ENCODE results near the gene NEK7. TPM values are rescaled to one million over a fixed set of nuclear protein-coding genes. Genes with fewer than 3 reads are reported as not detected.
A peak's percentile ranks its signal among the peaks of the same experiment; 100 is the strongest.

The NEK7 gene
- total and polyA plus RNA-seq, 4 donors, result 20.2 to 95.1 (median 42.8) TPM

- DNase-seq (ENCODE audit: low read depth in 4 of 6, low spot score in 6 of 6), result peak in 5 of 6 donors; percentile 17 to 74 (median 38)
- peak overlapping the region; percentile 88 for H3K4me3 ChIP-seq (ENCODE audit: low read depth, low read length)
- H3K4me1 ChIP-seq (ENCODE audit: control insufficient read depth, insufficient read depth, low read length), result peaks cover 3% of the 10 kb centered on the region
- H3K36me3 ChIP-seq (ENCODE audit: control insufficient read depth, insufficient read depth, low read length), result no peaks in the 10 kb centered on the region
- H3K27ac ChIP-seq (ENCODE audit: low read depth, low read length), result peak overlapping the region; percentile 96
- H3K27me3 ChIP-seq (ENCODE audit: control insufficient read depth, insufficient read depth, low read length), result no peaks in the 10 kb centered on the region
- H3K9me3 ChIP-seq (ENCODE audit: control insufficient read depth, insufficient read depth, low read length), result no peaks in the 10 kb centered on the region
- 0% methylated on average over 4 of the region's 13 CpGs for WGBS (ENCODE audit: insufficient coverage)
Measured at GRCh38 chr1:198156111-198156744, 570 bp upstream of the NEK7 start.

GRCh38 chr1:198157241-198157846 lies 546 bp downstream of the NEK7 start:
- peak overlapping the region; percentile 96 for H3K27ac ChIP-seq (ENCODE audit: low read depth, low read length)
- no peaks in the 10 kb centered on the region for H3K36me3 ChIP-seq (ENCODE audit: control insufficient read depth, insufficient read depth, low read length)
- peak; percentile 78 to 97 (median 86) for DNase-seq (ENCODE audit: low read depth in 4 of 6, low spot score in 6 of 6)
- H3K9me3 ChIP-seq (ENCODE audit: control insufficient read depth, insufficient read depth, low read length), result no peaks in the 10 kb centered on the region
- under 1% methylated on average over 62 of the region's 62 CpGs for WGBS (ENCODE audit: insufficient coverage)
- peaks cover 3% of the 10 kb centered on the region for H3K4me1 ChIP-seq (ENCODE audit: control insufficient read depth, insufficient read depth, low read length)
- H3K27me3 ChIP-seq (ENCODE audit: control insufficient read depth, insufficient read depth, low read length), result no peaks in the 10 kb centered on the region
- peak overlapping the region; percentile 88 for H3K4me3 ChIP-seq (ENCODE audit: low read depth, low read length)

- WGBS (ENCODE audit: insufficient coverage), result 0% methylated on average over 8 of the region's 17 CpGs
- DNase-seq (ENCODE audit: low read depth in 4 of 6, low spot score in 6 of 6), result peak in 2 of 6 donors; percentile 7 to 28
- H3K27me3 ChIP-seq (ENCODE audit: control insufficient read depth, insufficient read depth, low read length), result no peaks in the 10 kb centered on the region
- peak overlapping the region; percentile 96 for H3K27ac ChIP-seq (ENCODE audit: low read depth, low read length)
- no peaks in the 10 kb centered on the region for H3K36me3 ChIP-seq (ENCODE audit: control insufficient read depth, insufficient read depth, low read length)
- H3K9me3 ChIP-seq (ENCODE audit: control insufficient read depth, insufficient read depth, low read length), result no peaks in the 10 kb centered on the region
- H3K4me3 ChIP-seq (ENCODE audit: low read depth, low read length), result peak overlapping the region; percentile 88
- peaks cover 3% of the 10 kb centered on the region for H3K4me1 ChIP-seq (ENCODE audit: control insufficient read depth, insufficient read depth, low read length)
Measured at GRCh38 chr1:198157847-198158725, 1.3 kb downstream of the NEK7 start.

GRCh38 chr1:198158735-198159589 lies 2.2 kb downstream of the NEK7 start:
- Histone ChIP-seq H3K27me3 (ENCODE audit: control insufficient read depth, insufficient read depth, low read length) (no peaks in the 10 kb centered on the region), H3K4me3 (ENCODE audit: low read depth, low read length) (peak overlapping the region; percentile 88), H3K9me3 (ENCODE audit: control insufficient read depth, insufficient read depth, low read length) (no peaks in the 10 kb centered on the region), H3K27ac (ENCODE audit: low read depth, low read length) (peak overlapping the region; percentile 96), H3K4me1 (ENCODE audit: control insufficient read depth, insufficient read depth, low read length) (peaks cover 3% of the 10 kb centered on the region), H3K36me3 (ENCODE audit: control insufficient read depth, insufficient read depth, low read length) (no peaks in the 10 kb centered on the region)
- peak; percentile 68 to 96 (median 82) for DNase-seq (ENCODE audit: low read depth in 4 of 6, low spot score in 6 of 6)
- 0% methylated on average over 29 of the region's 37 CpGs for WGBS (ENCODE audit: insufficient coverage)

- Histone ChIP-seq H3K27me3 (ENCODE audit: control insufficient read depth, insufficient read depth, low read length) (no peaks in the 10 kb centered on the region), H3K4me3 (ENCODE audit: low read depth, low read length) (no peak overlapping the region), H3K4me1 (ENCODE audit: control insufficient read depth, insufficient read depth, low read length) (peaks cover 3% of the 10 kb centered on the region), H3K9me3 (ENCODE audit: control insufficient read depth, insufficient read depth, low read length) (no peaks in the 10 kb centered on the region), H3K27ac (ENCODE audit: low read depth, low read length) (no peak overlapping the region), H3K36me3 (ENCODE audit: control insufficient read depth, insufficient read depth, low read length) (no peaks in the 10 kb centered on the region)
- no peak for DNase-seq (ENCODE audit: low read depth in 4 of 6, low spot score in 6 of 6)
- no CpG with 5 or more reads among the region's 7 CpGs for WGBS (ENCODE audit: insufficient coverage)
Measured at GRCh38 chr1:198160222-198160621, 3.4 kb downstream of the NEK7 start.

- H3K36me3 ChIP-seq (ENCODE audit: control insufficient read depth, insufficient read depth, low read length), result no peaks in the 10 kb centered on the region
- no peak overlapping the region for H3K27ac ChIP-seq (ENCODE audit: low read depth, low read length)
- 100% methylated on average over 2 of the region's 4 CpGs for WGBS (ENCODE audit: insufficient coverage)
- H3K27me3 ChIP-seq (ENCODE audit: control insufficient read depth, insufficient read depth, low read length), result no peaks in the 10 kb centered on the region
- H3K4me3 ChIP-seq (ENCODE audit: low read depth, low read length), result no peak overlapping the region
- H3K9me3 ChIP-seq (ENCODE audit: control insufficient read depth, insufficient read depth, low read length), result no peaks in the 10 kb centered on the region
- H3K4me1 ChIP-seq (ENCODE audit: control insufficient read depth, insufficient read depth, low read length), result peaks cover 3% of the 10 kb centered on the region
- no peak for DNase-seq (ENCODE audit: low read depth in 4 of 6, low spot score in 6 of 6)
Measured at GRCh38 chr1:198160946-198161614, 4.3 kb downstream of the NEK7 start.

- Histone ChIP-seq H3K4me3 (ENCODE audit: low read depth, low read length) (no peak overlapping the region), H3K4me1 (ENCODE audit: control insufficient read depth, insufficient read depth, low read length) (peaks cover 3% of the 10 kb centered on the region), H3K36me3 (ENCODE audit: control insufficient read depth, insufficient read depth, low read length) (no peaks in the 10 kb centered on the region), H3K27ac (ENCODE audit: low read depth, low read length) (no peak overlapping the region), H3K9me3 (ENCODE audit: control insufficient read depth, insufficient read depth, low read length) (no peaks in the 10 kb centered on the region), H3K27me3 (ENCODE audit: control insufficient read depth, insufficient read depth, low read length) (no peaks in the 10 kb centered on the region)
- WGBS (ENCODE audit: insufficient coverage), result no CpG with 5 or more reads among the region's 2 CpGs
- no peak for DNase-seq (ENCODE audit: low read depth in 4 of 6, low spot score in 6 of 6)
Measured at GRCh38 chr1:198161718-198162090, 4.9 kb downstream of the NEK7 start.

- DNase-seq (ENCODE audit: low read depth in 4 of 6, low spot score in 6 of 6), result no peak
- Histone ChIP-seq H3K27me3 (ENCODE audit: control insufficient read depth, insufficient read depth, low read length) (no peaks in the 10 kb centered on the region), H3K9me3 (ENCODE audit: control insufficient read depth, insufficient read depth, low read length) (no peaks in the 10 kb centered on the region), H3K27ac (ENCODE audit: low read depth, low read length) (no peak overlapping the region), H3K4me3 (ENCODE audit: low read depth, low read length) (no peak overlapping the region), H3K36me3 (ENCODE audit: control insufficient read depth, insufficient read depth, low read length) (no peaks in the 10 kb centered on the region), H3K4me1 (ENCODE audit: control insufficient read depth, insufficient read depth, low read length) (peaks cover 3% of the 10 kb centered on the region)
- no CpG with 5 or more reads among the region's 2 CpGs for WGBS (ENCODE audit: insufficient coverage)
Measured at GRCh38 chr1:198162091-198162767, 5.4 kb downstream of the NEK7 start.

Data from spinal cord (tissue), 10 donors.